ENCODE data around the gene GRAMD2A.

The GRAMD2A gene

GRCh38 chr15:72136170-72137051 is 61.2 kb downstream of the GRAMD2A start:
- DNase-seq (ENCODE audit: low spot score): no peak

DNA sequence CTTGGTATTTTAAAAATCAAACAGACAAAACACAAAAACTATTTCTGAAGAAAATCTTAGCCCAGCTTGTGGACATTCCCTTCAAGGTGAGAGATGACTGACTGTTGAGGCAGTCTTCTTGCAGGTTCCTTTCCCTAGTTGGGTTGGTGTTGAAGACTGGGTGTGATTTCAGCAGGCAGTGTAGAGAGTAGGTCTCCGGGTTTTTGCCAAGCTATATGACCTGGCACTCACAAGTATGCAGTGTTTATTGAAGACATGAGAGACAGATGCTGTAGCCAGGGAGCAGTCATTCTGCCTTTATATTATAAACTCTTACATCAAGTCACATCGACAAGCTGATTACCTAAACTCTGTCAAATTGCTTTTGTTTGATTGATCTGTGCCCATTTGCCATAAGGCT is 61.9 kb downstream of the GRAMD2A start:
- no peak for DNase-seq (ENCODE audit: low spot score)

DNA sequence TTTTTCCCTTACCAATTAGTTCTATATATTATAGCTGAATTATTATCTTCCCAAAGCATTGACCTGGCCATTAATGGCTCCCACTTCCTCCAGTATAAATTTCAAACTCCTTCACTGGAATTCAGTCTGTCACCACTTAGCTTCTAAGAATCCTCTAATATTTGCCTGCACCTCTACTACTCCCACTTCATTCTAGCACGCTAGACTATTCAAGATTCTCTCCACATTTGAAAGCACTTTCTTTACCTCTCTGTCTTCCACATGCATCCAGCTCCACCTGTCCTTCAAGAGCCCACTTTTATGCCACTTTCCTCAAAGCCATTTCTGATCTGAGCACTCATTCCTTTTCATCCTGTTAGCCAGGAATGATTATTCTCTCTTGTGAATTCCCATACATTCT is 64.4 kb downstream of the GRAMD2A start:
- no peak for DNase-seq (ENCODE audit: low spot score)

- no peak for DNase-seq (ENCODE audit: low spot score)
These were observed 65.7 kb downstream of the GRAMD2A start for GRCh38 chr15:72131922-72132321.

GRCh38 chr15:72130272-72130671 is 67.3 kb downstream of the GRAMD2A start:
- no peak for DNase-seq (ENCODE audit: low spot score)

GRCh38 chr15:72128359-72128758 is 69.2 kb downstream of the GRAMD2A start:
- no peak for DNase-seq (ENCODE audit: low spot score)

DNA sequence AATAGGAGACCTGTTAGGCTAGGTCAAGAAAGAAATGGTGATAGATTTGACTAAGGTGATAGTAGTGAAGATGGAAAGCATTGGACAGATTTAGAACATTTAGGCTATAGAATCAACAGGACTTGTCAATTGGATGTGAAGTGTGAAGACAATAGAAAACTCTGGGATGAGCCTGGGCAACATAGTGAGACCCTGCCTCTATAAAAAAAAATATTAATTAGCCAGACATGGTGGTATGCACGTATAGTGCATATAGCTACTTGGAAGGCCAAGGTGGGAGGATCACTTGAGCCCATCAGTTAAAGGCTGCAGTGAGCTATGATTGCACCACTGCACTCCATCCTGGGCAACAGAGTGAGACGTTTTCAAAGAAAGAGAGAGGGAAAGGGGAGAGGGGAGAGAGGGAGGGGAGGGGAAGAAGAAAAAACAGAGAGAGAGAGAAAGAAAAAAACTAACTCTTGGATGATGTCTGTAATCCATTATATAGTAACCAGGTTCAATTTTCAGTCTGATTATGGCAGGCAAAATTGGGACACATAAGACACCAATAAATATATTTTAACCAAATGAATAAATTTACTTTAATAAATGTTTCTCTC is 69.8 kb downstream of the GRAMD2A start:
- no peak for DNase-seq (ENCODE audit: low spot score)

DNA sequence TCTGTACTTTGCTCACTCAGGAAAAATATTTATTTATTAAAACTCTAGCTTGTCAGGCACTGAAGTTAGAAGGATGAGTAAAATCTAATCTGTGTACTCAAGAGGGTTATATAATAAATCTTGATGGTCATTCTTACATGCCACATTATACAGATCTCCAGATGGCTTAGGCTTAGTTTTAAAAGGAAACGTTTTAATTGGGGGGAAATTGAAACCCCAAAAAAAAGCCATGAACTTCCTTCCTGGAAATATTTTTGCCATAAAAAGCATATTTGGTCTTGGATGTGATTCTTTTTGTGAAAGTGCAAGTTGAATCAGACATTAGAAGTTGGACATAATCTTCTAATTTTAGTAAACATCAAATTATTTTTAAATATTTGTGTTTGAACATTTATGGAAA is 73.4 kb downstream of the GRAMD2A start:
- DNase-seq (ENCODE audit: low spot score): no peak

GRCh38 chr15:72118017-72118978 is 79.3 kb downstream of the GRAMD2A start, which contains the start of the genes MYO9A and SENP8:
Gene MYO9A (minus strand): TSS chr15:72118150. CDS start chr15:72046563, 71,587 bp downstream.
Gene SENP8 (plus strand): TSS chr15:72118403. CDS start chr15:72139624, 21,221 bp downstream.
- peak; percentile 99 for DNase-seq (ENCODE audit: low spot score)

- DNase-seq (ENCODE audit: low spot score): no peak
These were observed 80.0 kb downstream of the GRAMD2A start for GRCh38 chr15:72117486-72118016.

- DNase-seq (ENCODE audit: low spot score): no peak
These were observed 80.7 kb downstream of the GRAMD2A start for GRCh38 chr15:72116731-72117485.

- DNase-seq (ENCODE audit: low spot score): no peak
These were observed 84.1 kb downstream of the GRAMD2A start for GRCh38 chr15:72113347-72114031.

- DNase-seq (ENCODE audit: low spot score): no peak
These were observed 84.8 kb downstream of the GRAMD2A start for GRCh38 chr15:72112805-72113204.

- DNase-seq (ENCODE audit: low spot score): no peak
These were observed 85.5 kb downstream of the GRAMD2A start for GRCh38 chr15:72112116-72112515.

GRCh38 chr15:72110355-72110754 is 87.2 kb downstream of the GRAMD2A start:
- no peak for DNase-seq (ENCODE audit: low spot score)

All from left forelimb (tissue), 1 donor.